Prostate gland (tissue), 2 donors: ENCODE measurements around the gene ONECUT2. TPM values are rescaled to one million over a fixed set of nuclear protein-coding genes. Genes with fewer than 3 reads are reported as not detected.

Experiments
- DNase-seq: peaks from one replicate; pipeline ENCODE4 v3.0.0-alpha.2; 2019; ENCODE audit warnings: low spot score
- H3K27ac ChIP-seq, 2 donors: fragments of 200-600 bp; sonication (generic); 2 replicates each; pipeline ENCODE4 v1.5.1; 2017 to 2019
- H3K27me3 ChIP-seq: fragments of 200-600 bp; sonication (generic); replicated peaks from 2 replicates; pipeline ENCODE4 v1.5.1; 2019; ENCODE audit not compliant: insufficient read depth
- H3K36me3 ChIP-seq, 2 donors: fragments of 200-600 bp; sonication (generic); 1 replicate in 1 of 2; 2 replicates in 1 of 2; pipeline versions ENCODE4 v1.5.1 to v1.8.1; 2017 to 2019
- H3K4me1 ChIP-seq: fragments of 200-600 bp; sonication (generic); replicated peaks from 2 replicates; pipeline ENCODE4 v1.5.1; 2019
- H3K4me3 ChIP-seq, 2 donors: fragments of 200-600 bp; sonication (generic); 2 replicates each; pipeline ENCODE4 v1.5.1; 2017 to 2019
- H3K9me3 ChIP-seq: fragments of 200-600 bp; sonication (generic); 2 replicates; pipeline ENCODE4 v1.5.1; 2017
- CTCF ChIP-seq, 4 experiments: fragments of 200-600 bp in 2 of 4; fragments of 450-650 bp in 2 of 4; sonication (generic) in 2 of 4; IDR thresholded peaks; 1 replicate in 3 of 4; 2 replicates in 1 of 4; pipeline ENCODE4 v1.5.1; 2016 to 2019; ENCODE audit warnings: antibody characterized with exemption in 4 of 4, mild to moderate bottlenecking in 2 of 4, moderate library complexity in 2 of 4
- POLR2A ChIP-seq: fragments of 450-650 bp; IDR thresholded peaks from one replicate; pipeline ENCODE4 v1.6.1; 2016; ENCODE audit warnings: antibody characterized with exemption, mild to moderate bottlenecking
- POLR2AphosphoS5 ChIP-seq: sonication (generic); formaldehyde crosslinking; IDR thresholded peaks from one replicate; pipeline ENCODE4 v1.6.1; 2017; ENCODE audit warnings: antibody characterized with exemption
- WGBS: methylation state at CpG from one replicate; pipeline ENCODE4 v1.1.5; 2018; 5-methylcytosine and 5-hydroxymethylcytosine counted together
- intact Hi-C: fragments of 100-400 bp; cut with DNase I; formaldehyde crosslinking; loops from one replicate; pipeline ENCODE4 v1.14.2; 2022
- total RNA-seq, 2 donors: library from RNA; depleted of rRNA; stranded (reverse); fragments of >200 nt; gene quantifications; one replicate each; pipeline ENCODE4 v1.1.0, GENCODE V29; 2016

The ONECUT2 gene
- total RNA-seq, 2 donors from 2014 or later = 0.09 to 0.45 TPM

DNA sequence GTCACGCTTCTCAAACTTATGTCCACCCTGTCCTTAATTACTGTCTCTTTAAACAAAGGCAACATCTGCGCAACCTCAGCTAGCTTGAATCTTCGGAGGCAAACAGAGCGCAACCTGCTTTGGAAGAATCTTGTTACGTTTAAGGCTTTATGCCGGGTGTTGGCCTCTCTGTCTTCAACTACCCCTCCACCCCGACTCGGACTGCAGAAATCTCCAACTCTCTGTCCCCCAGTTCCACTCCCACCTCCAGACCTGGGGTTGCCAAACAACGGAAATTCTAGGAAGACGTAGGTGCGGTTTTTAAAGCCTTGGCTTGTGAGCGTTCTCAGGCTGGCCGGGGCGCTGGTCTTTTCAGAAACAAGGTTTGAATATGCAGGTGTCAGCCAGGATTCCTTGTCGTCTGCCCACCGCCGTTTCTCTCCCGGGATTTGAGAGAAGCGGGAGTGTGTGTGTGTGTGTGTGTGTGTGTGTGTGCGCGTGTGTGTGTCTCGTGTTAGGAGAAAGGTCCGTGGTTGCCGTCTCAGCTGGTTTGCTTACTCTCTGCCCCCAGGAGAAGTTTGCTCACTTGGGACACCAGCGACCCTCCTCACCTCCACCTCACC lies 1.1 kb upstream of the ONECUT2 start:
- Histone ChIP-seq H3K4me1 (peaks cover 4% of the 10 kb centered on the region), H3K9me3 (no peaks in the 10 kb centered on the region), H3K36me3 (no peaks in the 10 kb centered on the region), H3K27ac (no peak overlapping the region), H3K4me3 (no peak overlapping the region), H3K27me3 (peaks cover 40% of the 10 kb centered on the region)
- TF ChIP-seq POLR2A (no peak), CTCF (IDR thresholded peaks at IDR 0.05) (no peak), POLR2AphosphoS5 (no peak)
- 3% methylated on average over 25 of the region's 25 CpGs for WGBS
- DNase-seq = no peak
- intact Hi-C loops = no loop called here

GRCh38 chr18:57435846-57436190 lies 644 bp downstream of the ONECUT2 start:
- WGBS = 2% methylated on average over 17 of the region's 44 CpGs
- no peaks in the 10 kb centered on the region for H3K36me3 ChIP-seq
- H3K9me3 ChIP-seq = no peaks in the 10 kb centered on the region
- H3K27ac ChIP-seq = no peak overlapping the region
- peak overlapping the region in 1 of 2 donors; percentile 14 for H3K4me3 ChIP-seq
- no peak for TF ChIP-seq CTCF (IDR thresholded peaks at IDR 0.05)
- no peak for TF ChIP-seq POLR2AphosphoS5
- TF ChIP-seq POLR2A = no peak
- no peak for DNase-seq
- peaks cover 4% of the 10 kb centered on the region for H3K4me1 ChIP-seq
- intact Hi-C loops = no loop called here
- peaks cover 49% of the 10 kb centered on the region for H3K27me3 ChIP-seq

GRCh38 chr18:57436191-57436964 lies 1.2 kb downstream of the ONECUT2 start:
- Histone ChIP-seq H3K4me1 (peaks cover 4% of the 10 kb centered on the region), H3K36me3 (no peaks in the 10 kb centered on the region), H3K4me3 (no peak overlapping the region), H3K27me3 (peaks cover 54% of the 10 kb centered on the region), H3K9me3 (no peaks in the 10 kb centered on the region), H3K27ac (no peak overlapping the region)
- TF ChIP-seq CTCF (IDR thresholded peaks at IDR 0.05) (no peak), POLR2AphosphoS5 (no peak), POLR2A (no peak)
- intact Hi-C loops = no loop called here
- DNase-seq = no peak
- WGBS = 3% methylated on average over 62 of the region's 62 CpGs

GRCh38 chr18:57436965-57437333 lies 1.8 kb downstream of the ONECUT2 start:
- no peak overlapping the region for H3K4me3 ChIP-seq

More at GRCh38 chr18:57436965-57437333, 1.8 kb downstream of the ONECUT2 start:
- no peaks in the 10 kb centered on the region for H3K9me3 ChIP-seq
- WGBS = 7% methylated on average over 13 of the region's 13 CpGs
- H3K4me1 ChIP-seq = peaks cover 4% of the 10 kb centered on the region
- H3K27ac ChIP-seq = no peak overlapping the region
- DNase-seq = no peak
- intact Hi-C loops = no loop called here
- H3K36me3 ChIP-seq = no peaks in the 10 kb centered on the region
- TF ChIP-seq POLR2A = no peak
- no peak for TF ChIP-seq POLR2AphosphoS5
- TF ChIP-seq CTCF (IDR thresholded peaks at IDR 0.05) = no peak
- peaks cover 60% of the 10 kb centered on the region for H3K27me3 ChIP-seq
